Measurements from ENCODE around the gene PLCD4.

GRCh38 chr2:218618102-218618860 is 10.6 kb downstream of the PLCD4 start:
- TF ChIP-seq POLR2A (IDR thresholded peaks at IDR 0.05) (no peak), CTCF (IDR thresholded peaks at IDR 0.05) (no peak), POLR2AphosphoS5 (IDR thresholded peaks at IDR 0.05) (no peak)
